Measurements from ENCODE around the gene SCYGR4. TPM values are rescaled to one million over a fixed set of nuclear protein-coding genes. Genes with fewer than 3 reads are reported as not detected.
"Not testable (repeated sequence)": the region's sequence is repeated elsewhere in the genome, so short reads cannot be mapped to it uniquely, and the experiment has no call there.

Gene SCYGR4
- total and polyA plus RNA-seq, 3 donors from 2014 or later = not detected

DNA sequence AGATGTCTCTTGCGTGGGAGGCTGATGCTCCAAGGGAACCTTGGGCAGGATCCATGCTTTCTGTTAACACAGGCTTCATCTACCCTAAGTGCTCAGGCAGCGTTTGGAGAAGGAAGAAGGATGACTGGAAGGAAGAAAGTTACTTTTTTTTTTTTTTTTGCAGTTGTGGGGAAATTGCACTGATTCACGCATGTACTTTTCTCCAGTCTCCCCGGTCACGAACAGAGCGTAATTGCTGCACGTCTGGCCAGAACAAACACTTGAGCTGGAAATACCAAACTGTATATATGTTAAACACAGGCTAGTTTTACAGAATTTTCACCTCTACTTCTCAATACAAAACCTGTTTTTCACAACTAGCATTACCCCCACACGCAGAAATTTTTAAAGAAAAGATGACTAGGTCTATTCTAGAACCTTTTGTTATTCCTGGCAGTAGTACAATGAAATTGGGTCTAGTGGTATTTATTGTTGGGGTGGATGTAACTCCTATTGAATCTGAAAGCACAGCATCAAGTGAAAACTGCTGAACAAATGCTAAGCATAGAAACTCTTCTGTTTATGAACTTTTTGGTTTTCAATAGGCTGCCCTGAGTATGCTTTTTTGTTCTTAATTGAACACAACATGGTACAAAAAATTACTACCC lies 40.0 kb downstream of the SCYGR4 start:
- Histone ChIP-seq H3K36me3 (ENCODE audit: low read depth, missing control alignments) (no peaks in the 10 kb centered on the region), H3K4me3 (no peak overlapping the region), H3K27ac (no peak overlapping the region), H3K27me3 (no peaks in the 10 kb centered on the region), H3K4me1 (no peaks in the 10 kb centered on the region), H3K9me3 (no peaks in the 10 kb centered on the region)
- intact Hi-C loops (cut with DNase I; ENCODE audit: low total_unique reads) = no loop called here
- 75 to 80% methylated on average over 8 of the region's 8 CpGs for WGBS, 2 donors
- TF ChIP-seq, protein P1, sequence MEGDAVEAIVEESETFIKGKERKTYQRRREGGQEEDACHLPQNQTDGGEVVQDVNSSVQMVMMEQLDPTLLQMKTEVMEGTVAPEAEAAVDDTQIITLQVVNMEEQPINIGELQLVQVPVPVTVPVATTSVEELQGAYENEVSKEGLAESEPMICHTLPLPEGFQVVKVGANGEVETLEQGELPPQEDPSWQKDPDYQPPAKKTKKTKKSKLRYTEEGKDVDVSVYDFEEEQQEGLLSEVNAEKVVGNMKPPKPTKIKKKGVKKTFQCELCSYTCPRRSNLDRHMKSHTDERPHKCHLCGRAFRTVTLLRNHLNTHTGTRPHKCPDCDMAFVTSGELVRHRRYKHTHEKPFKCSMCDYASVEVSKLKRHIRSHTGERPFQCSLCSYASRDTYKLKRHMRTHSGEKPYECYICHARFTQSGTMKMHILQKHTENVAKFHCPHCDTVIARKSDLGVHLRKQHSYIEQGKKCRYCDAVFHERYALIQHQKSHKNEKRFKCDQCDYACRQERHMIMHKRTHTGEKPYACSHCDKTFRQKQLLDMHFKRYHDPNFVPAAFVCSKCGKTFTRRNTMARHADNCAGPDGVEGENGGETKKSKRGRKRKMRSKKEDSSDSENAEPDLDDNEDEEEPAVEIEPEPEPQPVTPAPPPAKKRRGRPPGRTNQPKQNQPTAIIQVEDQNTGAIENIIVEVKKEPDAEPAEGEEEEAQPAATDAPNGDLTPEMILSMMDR (IDR thresholded peaks at IDR 0.05) = no peak
- no peak for TF ChIP-seq POLR2A (IDR thresholded peaks at IDR 0.05)
- no peak for DNase-seq

DNA sequence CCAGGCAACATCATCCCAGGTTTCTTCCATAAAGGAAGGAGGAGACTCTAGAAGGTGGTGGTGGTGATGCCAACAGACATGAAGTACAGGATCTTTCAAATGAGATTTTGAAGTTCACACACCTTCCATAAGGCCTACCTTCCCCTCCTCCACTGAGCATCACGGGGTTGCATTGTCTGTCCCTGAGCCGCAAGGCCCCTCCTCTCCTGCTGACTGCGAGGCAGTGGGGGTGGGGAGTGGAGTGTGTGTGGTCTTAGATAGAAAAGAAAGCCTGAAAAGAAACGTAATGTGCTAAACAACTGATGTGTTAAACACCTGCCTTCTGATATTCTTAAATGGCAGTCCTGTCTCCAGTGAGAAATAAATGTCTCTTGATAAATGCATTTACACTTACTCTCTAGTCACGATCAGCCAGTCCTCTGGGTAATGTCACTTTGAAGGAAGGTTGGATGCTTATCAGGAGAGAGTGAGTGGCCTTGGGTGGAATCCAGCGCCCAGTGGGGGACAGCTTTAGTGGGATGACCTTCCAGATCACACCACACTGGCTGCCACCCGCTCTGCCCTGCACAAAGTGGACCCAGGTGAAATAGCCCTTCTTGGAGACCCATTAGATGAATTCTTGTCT lies 43.8 kb downstream of the SCYGR4 start:
- intact Hi-C loops (cut with DNase I; ENCODE audit: low total_unique reads) = no loop called here
- 40 to 44% methylated on average over 7 of the region's 7 CpGs for WGBS, 2 donors
- DNase-seq = no peak

GRCh38 chr2:227661827-227662226 lies 44.5 kb downstream of the SCYGR4 start:
- Histone ChIP-seq H3K36me3 (ENCODE audit: low read depth, missing control alignments) (no peaks in the 10 kb centered on the region), H3K27ac (no peak overlapping the region), H3K27me3 (no peaks in the 10 kb centered on the region), H3K4me3 (no peak overlapping the region), H3K4me1 (no peaks in the 10 kb centered on the region), H3K9me3 (no peaks in the 10 kb centered on the region)
- WGBS, 2 donors = 62 to 73% methylated on average over 3 of the region's 3 CpGs
- TF ChIP-seq, protein P1 (IDR thresholded peaks at IDR 0.05) = no peak
- no peak for TF ChIP-seq POLR2A (IDR thresholded peaks at IDR 0.05)
- DNase-seq = no peak
- intact Hi-C loops (cut with DNase I; ENCODE audit: low total_unique reads) = no loop called here

More for the DNA sequence above, 43.8 kb downstream of the SCYGR4 start:
- no peak overlapping the region for H3K4me3 ChIP-seq
- no peaks in the 10 kb centered on the region for H3K36me3 ChIP-seq (ENCODE audit: low read depth, missing control alignments)
- TF ChIP-seq, protein P1 (IDR thresholded peaks at IDR 0.05) = no peak
- TF ChIP-seq POLR2A (IDR thresholded peaks at IDR 0.05) = no peak
- H3K27me3 ChIP-seq = no peaks in the 10 kb centered on the region
- no peaks in the 10 kb centered on the region for H3K4me1 ChIP-seq
- H3K9me3 ChIP-seq = no peaks in the 10 kb centered on the region
- H3K27ac ChIP-seq = no peak overlapping the region

DNA sequence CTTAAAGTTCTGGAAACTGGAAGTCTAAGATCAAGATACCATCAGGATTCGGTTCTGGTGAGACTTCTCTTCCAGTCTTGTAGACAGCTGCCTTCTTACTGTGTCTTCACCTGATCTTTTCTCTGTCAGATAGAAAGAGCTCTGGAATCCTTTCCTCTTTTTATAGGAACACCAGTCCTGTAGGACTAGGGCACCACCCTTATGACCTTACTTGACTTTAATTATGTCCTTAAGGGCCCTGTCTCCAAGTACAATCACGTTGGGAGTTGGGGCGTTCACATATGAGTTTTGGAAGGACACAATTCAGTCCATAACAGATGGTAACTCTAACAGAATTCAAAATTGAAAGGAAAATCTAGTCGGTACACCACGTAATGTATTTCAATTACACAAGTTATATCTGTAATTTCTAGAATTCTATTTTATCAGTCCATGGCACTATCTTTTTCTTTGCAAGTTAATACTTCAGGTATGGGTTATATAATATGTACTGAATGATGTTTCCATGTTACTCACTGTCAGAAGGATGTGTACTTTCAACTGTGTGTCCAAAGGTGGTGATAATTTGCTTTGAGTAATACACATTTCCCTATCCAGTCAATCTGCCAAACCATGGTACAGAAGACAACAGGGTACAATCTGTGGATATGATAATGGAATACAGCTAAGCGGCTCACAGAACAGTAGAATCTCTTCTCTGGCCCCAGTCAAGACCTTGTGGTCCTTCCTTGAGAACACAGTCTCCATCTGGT lies 48.1 kb downstream of the SCYGR4 start:
- no peaks in the 10 kb centered on the region for H3K4me1 ChIP-seq
- intact Hi-C loops (cut with DNase I; ENCODE audit: low total_unique reads) = no loop called here
- H3K36me3 ChIP-seq (ENCODE audit: low read depth, missing control alignments) = no peaks in the 10 kb centered on the region
- H3K9me3 ChIP-seq = no peaks in the 10 kb centered on the region
- no peak for DNase-seq
- TF ChIP-seq, protein P1 (IDR thresholded peaks at IDR 0.05) = no peak
- no peak for TF ChIP-seq POLR2A (IDR thresholded peaks at IDR 0.05)
- H3K4me3 ChIP-seq = no peak overlapping the region
- H3K27me3 ChIP-seq = no peaks in the 10 kb centered on the region
- WGBS, 2 donors = 90 to 91% methylated on average over 6 of the region's 6 CpGs
- no peak overlapping the region for H3K27ac ChIP-seq

GRCh38 chr2:227666631-227667170 lies 49.4 kb downstream of the SCYGR4 start, which contains the start of gene SCYGR5:
Gene SCYGR5, plus strand, starts transcription at chr2:227666804. Its CDS starts 0 bp downstream, at chr2:227666804.
- H3K4me3 ChIP-seq; H3K9me3 ChIP-seq; H3K36me3 ChIP-seq (ENCODE audit: low read depth, missing control alignments); H3K27ac ChIP-seq; intact Hi-C loops (cut with DNase I; ENCODE audit: low total_unique reads); H3K27me3 ChIP-seq; DNase-seq; H3K4me1 ChIP-seq: not testable (repeated sequence)
- 73 to 80% methylated on average over 8 to 13 of the region's 13 CpGs for WGBS, 2 donors
